Hepatocyte (in vitro differentiated cells): ENCODE measurements around the gene MFSD6L. TPM values are rescaled to one million over a fixed set of nuclear protein-coding genes. Genes with fewer than 3 reads are reported as not detected.
A peak's percentile ranks its signal among the peaks of the same experiment; 100 is the strongest.
"Not testable (repeated sequence)": the region's sequence is repeated elsewhere in the genome, so short reads cannot be mapped to it uniquely, and the experiment has no call there.

Source experiments
- DNase-seq: peaks from one replicate; pipeline ENCODE4 v3.0.0-alpha.2; 2016; ENCODE audit warnings: low spot score
- H2AFZ ChIP-seq: fragments of 200-600 bp; sonication (generic); 2 replicates; pipeline ENCODE4 v1.6.0; 2016; ENCODE audit warnings: antibody characterized with exemption, mild to moderate bottlenecking
- H3K27ac ChIP-seq: fragments of 200-600 bp; sonication (generic); 2 replicates; pipeline ENCODE4 v1.5.1; 2016; ENCODE audit warnings: mild to moderate bottlenecking
- H3K27me3 ChIP-seq: fragments of 200-600 bp; sonication (generic); 2 replicates; pipeline ENCODE4 v1.6.1; 2016
- H3K36me3 ChIP-seq: fragments of 200-600 bp; sonication (generic); replicated peaks from 2 replicates; pipeline ENCODE4 v1.5.1; 2016; ENCODE audit warnings: low read depth; ENCODE audit not compliant: insufficient read depth
- H3K4me1 ChIP-seq: fragments of 200-600 bp; sonication (generic); 2 replicates; pipeline ENCODE4 v1.5.1; 2016; ENCODE audit warnings: mild to moderate bottlenecking, moderate library complexity; ENCODE audit not compliant: insufficient read depth
- H3K4me2 ChIP-seq: fragments of 200-600 bp; sonication (generic); 2 replicates; pipeline ENCODE4 v1.6.0; 2016
- H3K4me3 ChIP-seq: fragments of 200-600 bp; sonication (generic); 2 replicates; pipeline ENCODE4 v1.5.1; 2016; ENCODE audit warnings: mild to moderate bottlenecking
- H3K79me2 ChIP-seq: fragments of 200-600 bp; sonication (generic); 2 replicates; pipeline ENCODE4 v1.6.0; 2017; ENCODE audit warnings: mild to moderate bottlenecking
- H3K9me2 ChIP-seq: fragments of 200-600 bp; sonication (generic); replicated peaks from 2 replicates; pipeline ENCODE4 v1.6.0; 2017; ENCODE audit warnings: mild to moderate bottlenecking; ENCODE audit not compliant: insufficient read depth
- H3K9me3 ChIP-seq: fragments of 200-600 bp; sonication (generic); 2 replicates; pipeline ENCODE4 v1.5.1; 2016; ENCODE audit warnings: low read depth, mild to moderate bottlenecking
- H4K20me1 ChIP-seq: fragments of 200-600 bp; sonication (generic); 2 replicates; pipeline ENCODE4 v1.6.0; 2016; ENCODE audit warnings: mild to moderate bottlenecking; ENCODE audit not compliant: insufficient read depth, poor library complexity, severe bottlenecking
- EZH2 ChIP-seq: fragments of 200-600 bp; sonication (generic); IDR thresholded peaks from 2 replicates; pipeline ENCODE4 v1.6.1; 2016; ENCODE audit warnings: antibody characterized with exemption, mild to moderate bottlenecking, borderline replicate concordance
- EZH2phosphoT487 ChIP-seq: fragments of 200-600 bp; sonication (generic); IDR thresholded peaks from one replicate; pipeline ENCODE4 v1.6.1; 2018; ENCODE audit warnings: antibody characterized with exemption, mild to moderate bottlenecking, low read depth, moderate library complexity; ENCODE audit not compliant: unreplicated experiment, severe bottlenecking
- WGBS: methylation state at CpG from one replicate; pipeline ENCODE4 v1.1.6; 2016; ENCODE audit warnings: low lambda C conversion rate; ENCODE audit errors: missing lambda C conversion rate; 5-methylcytosine and 5-hydroxymethylcytosine counted together
- polyA plus RNA-seq: library from polyadenylated mRNA; unstranded; fragments of >200 nt; fragmentation: Nextera tagmentation; extraction: Ambion mirVana; gene quantifications from 2 replicates; pipeline ENCODE4 v1.2.1, GENCODE V29; 2016
- total RNA-seq: library from RNA; depleted of rRNA; stranded (reverse); fragments of >200 nt; gene quantifications from 2 replicates; pipeline ENCODE4 v1.2.3, GENCODE V29; 2014
- TF ChIP-seq, protein P1 (sequence below): fragments of 200-600 bp; sonication (generic); IDR thresholded peaks from 2 replicates; pipeline ENCODE4 v1.5.1; 2016; ENCODE audit warnings: antibody characterized with exemption, mild to moderate bottlenecking; ENCODE audit not compliant: poor library complexity

Gene MFSD6L
- total and polyA plus RNA-seq, 2 experiments from 2014 or later: 0.34 to 2.2 TPM

DNA sequence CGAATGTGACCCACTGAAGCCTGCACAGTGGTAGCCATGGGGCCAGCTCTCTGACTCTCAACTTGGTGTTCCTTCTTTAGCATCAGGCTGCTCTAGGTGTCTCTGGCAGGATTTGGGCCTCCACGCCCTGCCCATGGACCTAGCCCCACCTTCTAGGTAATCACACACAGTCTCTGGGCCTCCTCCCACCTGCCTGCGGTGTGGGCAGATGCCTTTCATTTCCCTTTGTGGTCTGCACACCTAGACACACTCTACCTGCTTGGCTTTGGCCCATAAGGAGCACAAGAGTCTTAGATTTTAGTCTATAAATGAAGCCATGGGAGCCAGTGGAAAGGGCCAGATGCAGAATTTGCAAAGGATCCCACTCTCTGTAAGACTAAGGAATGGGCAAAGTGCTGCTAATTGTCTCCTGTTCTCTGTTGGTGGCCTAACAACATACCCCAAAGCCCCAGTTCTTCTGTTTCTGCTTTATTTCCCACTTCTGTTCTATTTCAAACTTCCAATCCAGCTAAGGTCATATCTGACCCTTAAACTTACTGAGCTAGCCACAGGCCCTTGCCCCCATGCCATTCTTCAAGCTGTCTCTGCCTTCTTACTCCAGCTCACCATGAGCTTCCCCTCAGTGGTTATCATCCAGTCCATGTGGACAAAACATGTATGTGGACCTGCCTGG is 7.2 kb upstream of the MFSD6L start:
- TF ChIP-seq, protein P1, sequence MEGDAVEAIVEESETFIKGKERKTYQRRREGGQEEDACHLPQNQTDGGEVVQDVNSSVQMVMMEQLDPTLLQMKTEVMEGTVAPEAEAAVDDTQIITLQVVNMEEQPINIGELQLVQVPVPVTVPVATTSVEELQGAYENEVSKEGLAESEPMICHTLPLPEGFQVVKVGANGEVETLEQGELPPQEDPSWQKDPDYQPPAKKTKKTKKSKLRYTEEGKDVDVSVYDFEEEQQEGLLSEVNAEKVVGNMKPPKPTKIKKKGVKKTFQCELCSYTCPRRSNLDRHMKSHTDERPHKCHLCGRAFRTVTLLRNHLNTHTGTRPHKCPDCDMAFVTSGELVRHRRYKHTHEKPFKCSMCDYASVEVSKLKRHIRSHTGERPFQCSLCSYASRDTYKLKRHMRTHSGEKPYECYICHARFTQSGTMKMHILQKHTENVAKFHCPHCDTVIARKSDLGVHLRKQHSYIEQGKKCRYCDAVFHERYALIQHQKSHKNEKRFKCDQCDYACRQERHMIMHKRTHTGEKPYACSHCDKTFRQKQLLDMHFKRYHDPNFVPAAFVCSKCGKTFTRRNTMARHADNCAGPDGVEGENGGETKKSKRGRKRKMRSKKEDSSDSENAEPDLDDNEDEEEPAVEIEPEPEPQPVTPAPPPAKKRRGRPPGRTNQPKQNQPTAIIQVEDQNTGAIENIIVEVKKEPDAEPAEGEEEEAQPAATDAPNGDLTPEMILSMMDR: no peak
- no peak for TF ChIP-seq EZH2phosphoT487
- TF ChIP-seq EZH2: no peak

DNA sequence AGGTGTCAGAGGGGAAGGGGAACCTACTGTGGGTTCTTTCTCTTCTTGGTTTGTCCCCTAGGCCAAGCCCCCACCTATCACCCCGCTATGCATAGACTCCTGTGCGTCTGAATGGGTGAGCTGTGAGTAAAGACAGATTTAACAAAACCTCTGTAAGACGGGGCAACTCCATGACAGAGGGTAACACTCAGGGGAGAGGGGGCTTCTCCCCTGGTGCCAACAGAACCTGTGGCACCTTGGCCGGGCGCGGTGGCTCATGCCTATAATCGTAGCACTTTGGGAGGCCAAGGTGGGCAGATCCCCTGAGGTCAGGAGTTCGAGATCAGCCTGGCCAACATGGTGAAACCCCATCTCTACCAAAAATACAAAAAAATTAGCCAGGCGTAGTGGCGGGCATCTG is 6.2 kb upstream of the MFSD6L start:
- not testable (repeated sequence) for H3K27me3 ChIP-seq, H3K4me1 ChIP-seq, H4K20me1 ChIP-seq, H3K36me3 ChIP-seq, H3K9me3 ChIP-seq, H2AFZ ChIP-seq, H3K79me2 ChIP-seq, H3K27ac ChIP-seq, H3K4me3 ChIP-seq, H3K4me2 ChIP-seq, DNase-seq, H3K9me2 ChIP-seq
- 96% methylated on average over 10 of the region's 10 CpGs for WGBS

More for the DNA sequence above, 7.2 kb upstream of the MFSD6L start:
- Histone ChIP-seq H3K79me2 (no peaks in the 10 kb centered on the region), H3K4me2 (no peak overlapping the region), H2AFZ (no peak overlapping the region), H3K27me3 (no peaks in the 10 kb centered on the region), H4K20me1 (no peaks in the 10 kb centered on the region), H3K9me3 (peaks cover 6% of the 10 kb centered on the region), H3K36me3 (no peaks in the 10 kb centered on the region), H3K9me2 (no peaks in the 10 kb centered on the region), H3K4me1 (no peaks in the 10 kb centered on the region), H3K4me3 (no peak overlapping the region), H3K27ac (no peak overlapping the region)
- no peak for DNase-seq
- WGBS: 94% methylated on average over 3 of the region's 3 CpGs

DNA sequence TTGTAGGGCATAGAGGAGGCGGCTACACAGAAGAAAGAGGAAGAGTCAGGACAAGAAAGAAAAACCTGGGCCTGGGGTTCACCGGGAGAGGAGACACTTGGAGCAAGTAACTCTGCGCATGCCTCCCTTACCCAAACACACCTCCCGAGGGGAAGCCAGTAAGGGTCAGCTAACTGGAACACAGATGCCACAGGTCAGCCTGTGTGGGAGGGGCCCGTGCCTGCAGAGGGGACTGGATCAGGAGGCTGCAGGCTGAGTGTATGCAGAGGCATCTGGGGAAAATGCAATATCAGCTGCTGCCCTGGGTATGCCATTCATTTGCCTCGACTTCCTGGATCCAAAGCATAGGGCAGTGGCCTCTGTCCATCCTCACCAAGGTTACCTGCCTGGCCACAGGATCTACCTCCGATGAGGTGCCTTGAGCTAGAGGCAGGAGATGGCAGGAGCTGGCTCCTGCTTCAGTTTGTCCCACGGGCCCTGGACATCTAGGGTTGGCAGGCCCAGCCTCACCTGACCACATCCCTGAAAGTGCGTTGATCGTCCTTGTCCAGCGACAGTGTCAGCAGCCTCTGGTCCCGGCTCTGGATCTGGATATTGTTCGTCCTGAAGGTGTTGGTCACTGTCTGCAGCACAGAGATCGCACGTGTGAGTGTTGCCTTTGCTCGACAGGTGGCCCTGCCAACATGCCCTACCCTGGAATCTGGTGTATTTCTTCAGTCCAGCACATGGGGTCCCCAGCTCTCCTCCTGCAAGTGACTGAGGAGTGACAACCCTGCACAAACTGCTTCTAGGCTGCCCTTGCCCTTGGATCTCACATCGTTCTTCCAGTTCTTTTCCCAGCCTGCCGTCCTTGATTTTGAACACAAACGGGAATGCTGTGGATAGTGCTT is 4.6 kb upstream of the MFSD6L start:
- H3K27me3 ChIP-seq: peaks cover 3% of the 10 kb centered on the region
- WGBS: 79% methylated on average over 19 of the region's 19 CpGs
- H3K4me2 ChIP-seq: no peak overlapping the region
- no peak for DNase-seq
- H3K9me3 ChIP-seq: no peaks in the 10 kb centered on the region
- H3K27ac ChIP-seq: no peak overlapping the region
- TF ChIP-seq EZH2: no peak
- TF ChIP-seq, protein P1: peak; percentile 14
- H3K36me3 ChIP-seq: no peaks in the 10 kb centered on the region
- no peaks in the 10 kb centered on the region for H3K9me2 ChIP-seq
- H3K4me3 ChIP-seq: no peak overlapping the region
- no peak overlapping the region for H2AFZ ChIP-seq
- H4K20me1 ChIP-seq: no peaks in the 10 kb centered on the region
- H3K79me2 ChIP-seq: no peaks in the 10 kb centered on the region
- H3K4me1 ChIP-seq: peaks cover 10% of the 10 kb centered on the region

DNA sequence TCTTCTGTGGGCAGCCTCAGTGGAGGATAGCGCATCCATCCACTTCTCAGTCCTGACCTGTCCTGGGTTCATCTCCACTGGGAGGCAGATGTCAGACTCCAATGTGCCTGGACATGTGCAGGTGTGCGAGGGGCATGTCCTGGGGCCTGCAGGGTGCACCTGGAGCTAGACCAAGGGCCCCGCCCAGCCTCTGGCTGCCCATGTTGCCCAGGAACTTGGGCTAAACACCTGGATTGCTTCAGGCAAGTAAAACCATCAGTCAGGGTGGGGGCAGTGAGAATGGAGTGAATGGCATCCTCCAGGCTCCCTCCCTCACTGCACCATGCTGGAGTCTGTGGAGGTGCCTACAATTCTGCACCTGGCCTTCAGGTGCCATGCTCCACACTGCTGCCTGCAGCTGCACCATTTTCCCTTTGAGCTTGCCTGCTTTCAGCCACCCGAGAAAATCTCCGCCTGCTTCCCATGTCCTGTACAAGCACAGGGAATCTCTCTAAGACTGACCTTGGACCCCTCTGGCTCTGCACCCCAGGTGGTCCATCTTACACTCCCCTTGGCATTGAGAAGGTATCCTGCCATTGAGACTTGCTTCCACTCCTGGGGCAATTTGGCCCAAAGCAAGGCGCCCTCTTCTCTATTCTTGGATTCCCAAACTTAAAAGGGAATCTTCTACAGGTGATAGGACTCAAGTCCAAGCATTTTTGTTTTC is 2.1 kb upstream of the MFSD6L start:
- H2AFZ ChIP-seq: no peak overlapping the region
- H3K79me2 ChIP-seq: no peaks in the 10 kb centered on the region
- DNase-seq: no peak
- H3K4me1 ChIP-seq: peaks cover 10% of the 10 kb centered on the region
- H3K36me3 ChIP-seq: no peaks in the 10 kb centered on the region
- no peak overlapping the region for H3K27ac ChIP-seq
- H3K9me2 ChIP-seq: no peaks in the 10 kb centered on the region
- no peak overlapping the region for H3K4me2 ChIP-seq
- TF ChIP-seq, protein P1: no peak
- TF ChIP-seq EZH2 (no peak), EZH2phosphoT487 (no peak)
- no peaks in the 10 kb centered on the region for H3K9me3 ChIP-seq
- peaks cover 13% of the 10 kb centered on the region for H3K27me3 ChIP-seq
- no peak overlapping the region for H3K4me3 ChIP-seq
- WGBS: 87% methylated on average over 6 of the region's 6 CpGs
- H4K20me1 ChIP-seq: no peaks in the 10 kb centered on the region
